DOHH2 (cell line): ENCODE measurements around the gene EPN3.

Experiments
- H3F3A ChIP-seq: fragments of 200-600 bp; sonication (generic), shearing (Covaris generic); 2 replicates; pipeline ENCODE4 v1.6.0; 2016; ENCODE audit warnings: antibody characterized with exemption, mild to moderate bottlenecking; ENCODE audit not compliant: control insufficient read depth, insufficient read depth
- H3K27ac ChIP-seq: fragments of 200-600 bp; sonication (generic); 2 replicates; pipeline ENCODE4 v1.5.1; 2014; ENCODE audit warnings: low read depth, mild to moderate bottlenecking, low read length, moderate library complexity
- H3K27me3 ChIP-seq: fragments of 200-600 bp; sonication (generic); 2 replicates; pipeline ENCODE4 v1.6.1; 2014; ENCODE audit warnings: mild to moderate bottlenecking, low read length, mixed read lengths; ENCODE audit not compliant: control insufficient read depth
- H3K36me3 ChIP-seq: fragments of 200-600 bp; sonication (generic); 2 replicates; pipeline ENCODE4 v1.6.1; 2014; ENCODE audit warnings: mild to moderate bottlenecking, low read length, moderate library complexity, mixed read lengths; ENCODE audit not compliant: control insufficient read depth
- H3K4me1 ChIP-seq: fragments of 200-600 bp; sonication (generic); 2 replicates; pipeline ENCODE4 v1.6.1; 2014; ENCODE audit warnings: mild to moderate bottlenecking, low read length, mixed read lengths; ENCODE audit not compliant: control insufficient read depth
- H3K4me2 ChIP-seq: fragments of 200-600 bp; sonication (generic); 2 replicates; pipeline ENCODE4 v1.6.0; 2014; ENCODE audit warnings: mild to moderate bottlenecking, low read length, moderate library complexity
- H3K4me3 ChIP-seq: fragments of 200-600 bp; sonication (generic); 2 replicates; pipeline ENCODE4 v1.5.1; 2014; ENCODE audit warnings: mild to moderate bottlenecking, low read length, mixed read lengths
- H3K79me2 ChIP-seq: fragments of 200-600 bp; sonication (generic); 2 replicates; pipeline ENCODE4 v1.6.1; 2014; ENCODE audit warnings: mild to moderate bottlenecking, low read length, mixed read lengths; ENCODE audit not compliant: control insufficient read depth
- H3K9me2 ChIP-seq: fragments of 200-600 bp; sonication (generic); replicated peaks from 2 replicates; pipeline ENCODE4 v1.6.1; 2014; ENCODE audit warnings: mild to moderate bottlenecking, low read length, mixed read lengths; ENCODE audit not compliant: control insufficient read depth
- H3K9me3 ChIP-seq: fragments of 200-600 bp; sonication (generic); 2 replicates; pipeline ENCODE4 v1.6.1; 2014; ENCODE audit warnings: antibody characterized with exemption, low read length, mixed read lengths; ENCODE audit not compliant: control insufficient read depth, insufficient read depth
- H4K20me1 ChIP-seq: fragments of 200-600 bp; sonication (generic); 2 replicates; pipeline ENCODE4 v1.6.0; 2014; ENCODE audit warnings: low read depth, mild to moderate bottlenecking, antibody characterized with exemption, low read length, moderate library complexity; ENCODE audit not compliant: control insufficient read depth, insufficient read depth
- CTCF ChIP-seq: fragments of 200-600 bp; sonication (generic); IDR thresholded peaks from one replicate; pipeline ENCODE4 v1.5.1; 2014; ENCODE audit warnings: antibody characterized with exemption, mild to moderate bottlenecking, low read depth, low read length; ENCODE audit not compliant: poor library complexity, severe bottlenecking
- EZH2phosphoT487 ChIP-seq: fragments of 200-600 bp; sonication (generic); IDR thresholded peaks from 2 replicates; pipeline ENCODE4 v1.6.1; 2017; ENCODE audit warnings: borderline replicate concordance, mild to moderate bottlenecking, antibody characterized with exemption, low read length, moderate library complexity, mixed read lengths

The EPN3 gene

GRCh38 chr17:50572541-50572940, 40.0 kb downstream of the EPN3 start:
- H3K9me2 ChIP-seq: no peaks in the 10 kb centered on the region
- H4K20me1 ChIP-seq: no peaks in the 10 kb centered on the region
- no peaks in the 10 kb centered on the region for H3K79me2 ChIP-seq
- no peaks in the 10 kb centered on the region for H3K9me3 ChIP-seq
- H3K4me2 ChIP-seq: no peak overlapping the region
- no peak overlapping the region for H3K4me3 ChIP-seq
- no peak overlapping the region for H3K27ac ChIP-seq
- TF ChIP-seq CTCF (no peak), EZH2phosphoT487 (no peak)
- no peaks in the 10 kb centered on the region for H3K36me3 ChIP-seq
- no peaks in the 10 kb centered on the region for H3F3A ChIP-seq
- H3K27me3 ChIP-seq: peaks cover 7% of the 10 kb centered on the region; the same call in 1 of the 2 replicates
- no peaks in the 10 kb centered on the region for H3K4me1 ChIP-seq

- Histone ChIP-seq H4K20me1 (no peaks in the 10 kb centered on the region), H3K9me3 (no peaks in the 10 kb centered on the region), H3K4me3 (no peak overlapping the region), H3K4me2 (no peak overlapping the region), H3K9me2 (no peaks in the 10 kb centered on the region), H3K79me2 (no peaks in the 10 kb centered on the region), H3K36me3 (no peaks in the 10 kb centered on the region), H3K27me3 (peaks cover 18% of the 10 kb centered on the region; the same call in 1 of the 2 replicates), H3K4me1 (no peaks in the 10 kb centered on the region), H3K27ac (no peak overlapping the region), H3F3A (no peaks in the 10 kb centered on the region)
- no peak for TF ChIP-seq EZH2phosphoT487
- no peak for TF ChIP-seq CTCF
Measured at GRCh38 chr17:50573866-50574611, 41.5 kb downstream of the EPN3 start.

DNA sequence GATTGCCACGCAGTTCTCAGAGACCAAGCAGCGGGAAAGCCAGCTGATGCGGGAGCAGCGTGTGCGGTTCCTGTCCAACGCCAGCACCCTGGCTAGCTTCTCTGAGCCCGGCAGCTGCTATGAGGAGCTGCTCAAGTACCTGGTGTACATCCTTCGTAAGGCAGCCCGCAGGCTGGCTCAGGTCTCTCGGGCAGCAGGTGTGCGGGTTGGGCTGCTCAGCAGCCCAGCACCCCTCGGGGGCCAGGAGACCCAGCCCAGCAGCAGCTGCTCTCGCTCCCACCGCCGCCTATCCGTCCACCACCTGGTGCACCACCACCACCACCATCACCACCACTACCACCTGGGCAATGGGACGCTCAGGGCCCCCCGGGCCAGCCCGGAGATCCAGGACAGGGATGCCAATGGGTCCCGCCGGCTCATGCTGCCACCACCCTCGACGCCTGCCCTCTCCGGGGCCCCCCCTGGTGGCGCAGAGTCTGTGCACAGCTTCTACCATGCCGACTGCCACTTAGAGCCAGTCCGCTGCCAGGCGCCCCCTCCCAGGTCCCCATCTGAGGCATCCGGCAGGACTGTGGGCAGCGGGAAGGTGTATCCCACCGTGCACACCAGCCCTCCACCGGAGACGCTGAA, 43.2 kb downstream of the EPN3 start:
- Histone ChIP-seq H3K79me2 (no peaks in the 10 kb centered on the region), H3K36me3 (no peaks in the 10 kb centered on the region), H3K9me3 (no peaks in the 10 kb centered on the region), H3K9me2 (no peaks in the 10 kb centered on the region), H3F3A (no peaks in the 10 kb centered on the region), H3K4me2 (no peak overlapping the region), H4K20me1 (no peaks in the 10 kb centered on the region), H3K27ac (no peak overlapping the region), H3K4me1 (no peaks in the 10 kb centered on the region), H3K27me3 (peaks cover 16% of the 10 kb centered on the region), H3K4me3 (no peak overlapping the region)
- TF ChIP-seq EZH2phosphoT487: no peak
- TF ChIP-seq CTCF: no peak
